Measurements from ENCODE around the gene JKAMP.

Gene JKAMP

GRCh38 chr14:59540852-59541251, 56.5 kb downstream of the JKAMP start:
- no peak for DNase-seq (ENCODE audit: low read depth, low spot score)

DNA sequence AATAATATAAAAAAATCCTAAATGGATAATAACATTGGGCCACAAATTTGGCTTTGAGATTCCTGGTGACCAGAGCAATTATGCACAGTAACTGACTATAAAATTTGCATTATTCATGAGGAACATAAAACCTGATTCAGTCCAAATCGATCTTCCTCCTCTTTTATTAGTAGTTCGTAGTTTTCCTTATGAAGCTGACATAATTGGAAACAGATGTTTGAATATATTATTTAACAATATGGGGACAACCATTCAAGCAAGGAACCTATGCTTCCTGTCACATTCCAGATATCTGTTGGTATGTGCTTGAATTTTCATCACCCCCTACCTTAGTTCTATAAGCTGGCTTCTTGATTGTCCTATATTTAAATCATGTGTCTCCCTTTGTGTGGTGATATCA, 57.4 kb downstream of the JKAMP start:
- no peak for DNase-seq (ENCODE audit: low read depth, low spot score)

GRCh38 chr14:59543873-59544272, 59.6 kb downstream of the JKAMP start:
- DNase-seq (ENCODE audit: low read depth, low spot score) = no peak

GRCh38 chr14:59547310-59547709, 63.0 kb downstream of the JKAMP start:
- no peak for DNase-seq (ENCODE audit: low read depth, low spot score)
